Measurements from ENCODE around the gene TMEM270.

DNA sequence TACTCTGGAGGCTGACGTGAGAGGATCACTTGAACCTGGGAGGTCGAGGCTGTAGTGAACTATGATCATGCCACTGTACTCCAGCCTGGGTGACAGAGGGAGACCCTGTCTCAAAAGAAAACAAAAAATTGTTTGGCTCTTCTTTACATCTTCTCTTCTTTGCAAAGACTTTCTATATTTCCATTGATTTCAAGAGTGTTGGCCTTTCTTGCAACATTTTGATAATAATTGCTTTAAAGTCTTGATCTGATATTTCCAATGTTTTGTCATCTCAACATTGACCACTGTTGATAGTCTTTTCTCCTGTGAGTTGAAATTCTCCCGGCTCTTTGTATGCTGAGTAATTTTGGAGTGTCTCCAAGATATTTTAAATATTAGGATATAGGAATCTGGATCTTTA is 48.0 kb upstream of the TMEM270 start:
- TF ChIP-seq, protein P1, sequence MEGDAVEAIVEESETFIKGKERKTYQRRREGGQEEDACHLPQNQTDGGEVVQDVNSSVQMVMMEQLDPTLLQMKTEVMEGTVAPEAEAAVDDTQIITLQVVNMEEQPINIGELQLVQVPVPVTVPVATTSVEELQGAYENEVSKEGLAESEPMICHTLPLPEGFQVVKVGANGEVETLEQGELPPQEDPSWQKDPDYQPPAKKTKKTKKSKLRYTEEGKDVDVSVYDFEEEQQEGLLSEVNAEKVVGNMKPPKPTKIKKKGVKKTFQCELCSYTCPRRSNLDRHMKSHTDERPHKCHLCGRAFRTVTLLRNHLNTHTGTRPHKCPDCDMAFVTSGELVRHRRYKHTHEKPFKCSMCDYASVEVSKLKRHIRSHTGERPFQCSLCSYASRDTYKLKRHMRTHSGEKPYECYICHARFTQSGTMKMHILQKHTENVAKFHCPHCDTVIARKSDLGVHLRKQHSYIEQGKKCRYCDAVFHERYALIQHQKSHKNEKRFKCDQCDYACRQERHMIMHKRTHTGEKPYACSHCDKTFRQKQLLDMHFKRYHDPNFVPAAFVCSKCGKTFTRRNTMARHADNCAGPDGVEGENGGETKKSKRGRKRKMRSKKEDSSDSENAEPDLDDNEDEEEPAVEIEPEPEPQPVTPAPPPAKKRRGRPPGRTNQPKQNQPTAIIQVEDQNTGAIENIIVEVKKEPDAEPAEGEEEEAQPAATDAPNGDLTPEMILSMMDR (IDR thresholded peaks at IDR 0.05): no peak
- TF ChIP-seq POLR2A (IDR thresholded peaks at IDR 0.05): no peak

Data from sigmoid colon (tissue), 3 donors.